NOMO-1 (cell line): ENCODE measurements around the gene SORCS2.

Source experiments
- DNase-seq, 2 experiments: peaks; one replicate each; lab custom pipeline; 2025; ENCODE audit not compliant: unreplicated experiment in 2 of 2; lab: John Stamatoyannopoulos, UW

SORCS2 gene

GRCh38 chr4:7364979-7365378, 172.6 kb downstream of the SORCS2 start:
- no peak for DNase-seq

- no peak for DNase-seq
These were observed 173.3 kb downstream of the SORCS2 start for GRCh38 chr4:7365462-7366179.

GRCh38 chr4:7366180-7366945, 174.0 kb downstream of the SORCS2 start:
- DNase-seq = no peak

- DNase-seq = no peak
These were observed 174.6 kb downstream of the SORCS2 start for GRCh38 chr4:7366954-7367353.

GRCh38 chr4:7367406-7367805, 175.1 kb downstream of the SORCS2 start:
- no peak for DNase-seq

- no peak for DNase-seq
These were observed 175.5 kb downstream of the SORCS2 start for GRCh38 chr4:7367864-7368277.

GRCh38 chr4:7368296-7368695, 176.0 kb downstream of the SORCS2 start:
- DNase-seq = no peak

GRCh38 chr4:7369511-7369910, 177.2 kb downstream of the SORCS2 start:
- no peak for DNase-seq

GRCh38 chr4:7370038-7370437, 177.7 kb downstream of the SORCS2 start:
- no peak for DNase-seq

GRCh38 chr4:7371210-7371941, 179.0 kb downstream of the SORCS2 start:
- DNase-seq = no peak

GRCh38 chr4:7372673-7373072, 180.3 kb downstream of the SORCS2 start:
- no peak for DNase-seq

GRCh38 chr4:7374571-7374970, 182.2 kb downstream of the SORCS2 start:
- DNase-seq = no peak

GRCh38 chr4:7375427-7375826, 183.1 kb downstream of the SORCS2 start:
- DNase-seq = no peak

- DNase-seq = no peak
These were observed 185.0 kb downstream of the SORCS2 start for GRCh38 chr4:7377223-7377865.

- no peak for DNase-seq
These were observed 186.8 kb downstream of the SORCS2 start for GRCh38 chr4:7379186-7379585.

- DNase-seq = no peak
These were observed 187.4 kb downstream of the SORCS2 start for GRCh38 chr4:7379719-7380118.

- DNase-seq = no peak
These were observed 189.0 kb downstream of the SORCS2 start for GRCh38 chr4:7381221-7381889.

GRCh38 chr4:7381890-7382633, 189.7 kb downstream of the SORCS2 start:
- no peak for DNase-seq

- no peak for DNase-seq
These were observed 190.3 kb downstream of the SORCS2 start for GRCh38 chr4:7382634-7383014.

GRCh38 chr4:7383266-7383665, 190.9 kb downstream of the SORCS2 start:
- DNase-seq = no peak
